HepG2 (cell line): ENCODE measurements around the gene BCL7A. TPM values are rescaled to one million over a fixed set of nuclear protein-coding genes. Genes with fewer than 3 reads are reported as not detected.

Experiments used
- ATAC-seq: fragments of 200-7000 bp; cut with Tn5 transposase; 3 replicates; pipeline ENCODE4 v1.9.1; 2020; ENCODE audit warnings: mild to moderate bottlenecking, moderate library complexity
- BruUV-seq: library from RNA; stranded (reverse); fragments of 400-500 nt; replicated peaks from 2 replicates; lab custom pipeline; 2021; lab: Mats Ljungman, UMichigan
- CTCF ChIA-PET: fragments of 300-600 bp; formaldehyde crosslinking; extraction: SDS; loops from one replicate; lab custom pipeline; 2021; ENCODE audit warnings: low total read pairs, inconsistent platforms, low intra/inter-chr PET ratio; lab: Yijun Ruan, JAX
- POLR2A ChIA-PET: fragments of 350-600 bp; sonication (Branson Sonifier 250); formaldehyde crosslinking; loops from one replicate; lab custom pipeline; 2020; ENCODE audit warnings: antibody characterized with exemption, inconsistent platforms; lab: Yijun Ruan, JAX
- DNase-seq: peaks from one replicate; pipeline ENCODE4 v3.0.0-alpha.2; 2015; ENCODE audit warnings: low spot score
- FAIRE-seq: peaks from 3 replicates; lab custom pipeline; 2011; peaks lifted over from hg19 to GRCh38; lab: Jason Lieb, UNC
- H2AFZ ChIP-seq: one replicate; pipeline ENCODE4 v1.6.1; 2011; ENCODE audit warnings: low read length, inconsistent platforms
- H3K27ac ChIP-seq: fragments of 300-600 bp; 3 replicates; pipeline ENCODE4 v1.8.0; 2011; ENCODE audit warnings: mixed run types, mild to moderate bottlenecking, mixed read lengths, low read length, inconsistent platforms; ENCODE audit not compliant: insufficient read depth; ENCODE audit errors: extremely low read length
- H3K27me3 ChIP-seq, 2 experiments: fragments of 200-600 bp in 1 of 2; 2 replicates in 1 of 2; 3 replicates in 1 of 2; pipeline versions ENCODE4 v1.6.0 to v1.8.0; 2011; ENCODE audit warnings: low read length in 2 of 2, mild to moderate bottlenecking in 2 of 2, moderate library complexity in 2 of 2, inconsistent platforms in 1 of 2; ENCODE audit not compliant: insufficient read depth in 2 of 2, control insufficient read depth in 1 of 2
- H3K36me3 ChIP-seq, 2 experiments: fragments of 200-600 bp in 1 of 2; replicated peaks in 1 of 2; 2 replicates in 1 of 2; 3 replicates in 1 of 2; pipeline versions ENCODE4 v1.5.1 to v1.8.0; 2011; ENCODE audit warnings: low read length in 2 of 2, inconsistent platforms in 1 of 2; ENCODE audit not compliant: insufficient read depth in 2 of 2, control insufficient read depth in 1 of 2
- H3K4me1 ChIP-seq: 2 replicates; pipeline ENCODE4 v1.5.1; 2012; ENCODE audit warnings: low read length, inconsistent platforms; ENCODE audit not compliant: insufficient read depth
- H3K4me2 ChIP-seq: 2 replicates; pipeline ENCODE4 v1.6.0; 2011; ENCODE audit warnings: low read depth, low read length, inconsistent platforms
- H3K4me3 ChIP-seq, 3 experiments: fragments of 200-600 bp in 1 of 3; sonication (generic), shearing (Covaris generic) in 1 of 3; replicated peaks in 1 of 3; 2 replicates each; pipeline ENCODE4 v1.5.1; 2011 to 2016; ENCODE audit warnings: low read length in 3 of 3, inconsistent platforms in 2 of 3, low read depth in 2 of 3, mild to moderate bottlenecking in 2 of 3, control low read depth in 1 of 3, mixed read lengths in 1 of 3; ENCODE audit not compliant: insufficient read depth in 1 of 3
- H3K79me2 ChIP-seq: one replicate; pipeline ENCODE4 v1.6.1; 2011; ENCODE audit warnings: low read length, inconsistent platforms; ENCODE audit not compliant: insufficient read depth
- H3K9ac ChIP-seq: 2 replicates; pipeline ENCODE4 v1.6.0; 2011; ENCODE audit warnings: mild to moderate bottlenecking, low read depth, low read length, inconsistent platforms; ENCODE audit not compliant: insufficient read depth
- H3K9me3 ChIP-seq: 2 replicates; pipeline ENCODE4 v1.5.1; 2012; ENCODE audit warnings: mild to moderate bottlenecking, low read length
- H4K20me1 ChIP-seq: 2 replicates; pipeline ENCODE4 v1.6.0; 2011; ENCODE audit warnings: inconsistent platforms, mild to moderate bottlenecking, low read length, moderate library complexity; ENCODE audit not compliant: insufficient read depth
- GTF2F1 ChIP-seq: fragments of 150-350 bp; IDR thresholded peaks from 2 replicates; pipeline ENCODE4 v1.6.1; 2014; ENCODE audit warnings: low read length
- HHEX ChIP-seq: IDR thresholded peaks from 2 replicates; pipeline ENCODE4 v1.6.1; 2016; ENCODE audit warnings: control low read depth
- RBAK ChIP-seq: sonication (generic); formaldehyde crosslinking; IDR thresholded peaks from 2 replicates; pipeline ENCODE4 v1.5.1; 2020; ENCODE audit warnings: mild to moderate bottlenecking, missing genetic modification reagents
- TBP ChIP-seq: sonication (generic); formaldehyde crosslinking; IDR thresholded peaks from 2 replicates; pipeline ENCODE4 v1.5.0; 2020; ENCODE audit warnings: missing genetic modification reagents
- TBX2 ChIP-seq: sonication (generic); formaldehyde crosslinking; IDR thresholded peaks from 2 replicates; pipeline ENCODE4 v1.5.0; 2020; ENCODE audit warnings: missing genetic modification reagents, mild to moderate bottlenecking, borderline replicate concordance
- TRAFD1 ChIP-seq: sonication (generic); formaldehyde crosslinking; IDR thresholded peaks from 2 replicates; pipeline ENCODE4 v1.5.1; 2020; ENCODE audit warnings: missing genetic modification reagents, mild to moderate bottlenecking, borderline replicate concordance
- ZNF343 ChIP-seq: sonication (generic); formaldehyde crosslinking; IDR thresholded peaks from 2 replicates; pipeline ENCODE4 v1.4.0; 2020; ENCODE audit warnings: mild to moderate bottlenecking, missing genetic modification reagents
- ZNF383 ChIP-seq: sonication (generic); formaldehyde crosslinking; IDR thresholded peaks from 2 replicates; pipeline ENCODE4 v1.4.0; 2020; ENCODE audit warnings: missing genetic modification reagents, mild to moderate bottlenecking, borderline replicate concordance
- ZNF605 ChIP-seq: sonication (generic); formaldehyde crosslinking; IDR thresholded peaks from 2 replicates; pipeline ENCODE4 v1.8.0; 2022; ENCODE audit warnings: mild to moderate bottlenecking, missing genetic modification reagents
- ZNF761 ChIP-seq: sonication (generic); formaldehyde crosslinking; conservative IDR thresholded peaks from 2 replicates; pipeline ENCODE4 v1.4.0; 2020; ENCODE audit warnings: mild to moderate bottlenecking, missing genetic modification reagents
- WGBS: methylation state at CpG from one replicate; pipeline ENCODE4 v1.1.6; 2017; ENCODE audit warnings: low lambda C conversion rate; 5-methylcytosine and 5-hydroxymethylcytosine counted together
- in situ Hi-C: cut with HindIII; loops from 2 replicates; pipeline ENCODE4 v1.10.0; 2017; ENCODE audit warnings: low pct_unique_long_range_greater_than_20kb; ENCODE audit not compliant: extremely low pct_ligation_motif_present
- intact Hi-C: fragments of 100-400 bp; cut with micrococcal nuclease; formaldehyde crosslinking; loops from one replicate; pipeline ENCODE4 v1.10.0; 2022; ENCODE audit not compliant: unreplicated experiment
- polyA plus RNA-seq, 8 experiments: library from polyadenylated mRNA; depleted of rRNA in 3 of 8; stranded (reverse) in 7 of 8; unstranded in 1 of 8; fragments of >200 nt; fragmentation: Illumina TruSeq in 4 of 8; extraction: Trizol in 4 of 8; gene quantifications; 2 replicates each; pipeline versions ENCODE4 v1.2.1 to v1.2.3, GENCODE V29; 2011 to 2016; ENCODE audit warnings: low read depth in 4 of 8, missing spikeins in 1 of 8, mixed read lengths in 1 of 8; ENCODE audit not compliant: insufficient read depth in 1 of 8
- total RNA-seq, 5 experiments: library from RNA; depleted of rRNA; stranded (reverse); fragments of >200 nt; fragmentation: Illumina TruSeq; extraction: Trizol; gene quantifications; 2 replicates each; pipeline ENCODE4 v1.2.3, GENCODE V29; 2016; ENCODE audit warnings: low read depth in 1 of 5
- TF ChIP-seq, protein P1 (sequence below): sonication (generic); formaldehyde crosslinking; IDR thresholded peaks from 2 replicates; pipeline ENCODE4 v1.4.0; 2020; ENCODE audit warnings: mild to moderate bottlenecking, missing genetic modification reagents
- TF ChIP-seq, protein P2 (sequence below): sonication (generic); formaldehyde crosslinking; IDR thresholded peaks from 2 replicates; pipeline ENCODE4 v1.8.1; 2022; ENCODE audit warnings: mild to moderate bottlenecking, missing genetic modification reagents
- TF ChIP-seq, protein P3 (sequence below), 2 experiments: sonication (generic) in 1 of 2; formaldehyde crosslinking in 1 of 2; IDR thresholded peaks; 2 replicates each; pipeline versions ENCODE4 v1.5.1 to v1.6.1; 2011 to 2020; ENCODE audit warnings: borderline replicate concordance in 1 of 2, low read depth in 1 of 2, low read length in 1 of 2, mild to moderate bottlenecking in 1 of 2, missing genetic modification reagents in 1 of 2, moderate library complexity in 1 of 2

The BCL7A gene
- total and polyA plus RNA-seq, 2 of the 13 experiments (the other 11 are each of a cell fraction or from before 2014, with no cell fraction given) = 4.1 to 6.2 TPM

DNA sequence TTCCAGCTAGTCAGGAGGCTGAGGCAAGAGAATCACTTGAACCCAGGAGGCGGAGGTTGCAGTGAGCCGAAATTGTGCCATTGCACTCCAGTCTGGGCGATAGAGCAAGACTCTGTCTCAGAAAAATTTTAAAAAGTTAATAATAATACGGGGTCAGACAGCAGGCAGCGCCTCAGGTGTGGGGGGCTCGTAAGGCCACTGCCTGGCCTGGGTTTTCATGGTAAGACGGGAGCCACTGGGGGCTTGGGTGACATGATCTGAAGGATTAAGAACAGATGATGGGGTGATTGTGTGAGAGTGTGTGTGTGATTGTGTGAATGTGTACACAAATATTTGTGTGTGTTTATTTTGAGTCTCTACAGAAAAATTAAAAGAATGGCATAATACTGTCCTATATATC, 23.6 kb downstream of the BCL7A start (continued):
- TF ChIP-seq, protein P1, sequence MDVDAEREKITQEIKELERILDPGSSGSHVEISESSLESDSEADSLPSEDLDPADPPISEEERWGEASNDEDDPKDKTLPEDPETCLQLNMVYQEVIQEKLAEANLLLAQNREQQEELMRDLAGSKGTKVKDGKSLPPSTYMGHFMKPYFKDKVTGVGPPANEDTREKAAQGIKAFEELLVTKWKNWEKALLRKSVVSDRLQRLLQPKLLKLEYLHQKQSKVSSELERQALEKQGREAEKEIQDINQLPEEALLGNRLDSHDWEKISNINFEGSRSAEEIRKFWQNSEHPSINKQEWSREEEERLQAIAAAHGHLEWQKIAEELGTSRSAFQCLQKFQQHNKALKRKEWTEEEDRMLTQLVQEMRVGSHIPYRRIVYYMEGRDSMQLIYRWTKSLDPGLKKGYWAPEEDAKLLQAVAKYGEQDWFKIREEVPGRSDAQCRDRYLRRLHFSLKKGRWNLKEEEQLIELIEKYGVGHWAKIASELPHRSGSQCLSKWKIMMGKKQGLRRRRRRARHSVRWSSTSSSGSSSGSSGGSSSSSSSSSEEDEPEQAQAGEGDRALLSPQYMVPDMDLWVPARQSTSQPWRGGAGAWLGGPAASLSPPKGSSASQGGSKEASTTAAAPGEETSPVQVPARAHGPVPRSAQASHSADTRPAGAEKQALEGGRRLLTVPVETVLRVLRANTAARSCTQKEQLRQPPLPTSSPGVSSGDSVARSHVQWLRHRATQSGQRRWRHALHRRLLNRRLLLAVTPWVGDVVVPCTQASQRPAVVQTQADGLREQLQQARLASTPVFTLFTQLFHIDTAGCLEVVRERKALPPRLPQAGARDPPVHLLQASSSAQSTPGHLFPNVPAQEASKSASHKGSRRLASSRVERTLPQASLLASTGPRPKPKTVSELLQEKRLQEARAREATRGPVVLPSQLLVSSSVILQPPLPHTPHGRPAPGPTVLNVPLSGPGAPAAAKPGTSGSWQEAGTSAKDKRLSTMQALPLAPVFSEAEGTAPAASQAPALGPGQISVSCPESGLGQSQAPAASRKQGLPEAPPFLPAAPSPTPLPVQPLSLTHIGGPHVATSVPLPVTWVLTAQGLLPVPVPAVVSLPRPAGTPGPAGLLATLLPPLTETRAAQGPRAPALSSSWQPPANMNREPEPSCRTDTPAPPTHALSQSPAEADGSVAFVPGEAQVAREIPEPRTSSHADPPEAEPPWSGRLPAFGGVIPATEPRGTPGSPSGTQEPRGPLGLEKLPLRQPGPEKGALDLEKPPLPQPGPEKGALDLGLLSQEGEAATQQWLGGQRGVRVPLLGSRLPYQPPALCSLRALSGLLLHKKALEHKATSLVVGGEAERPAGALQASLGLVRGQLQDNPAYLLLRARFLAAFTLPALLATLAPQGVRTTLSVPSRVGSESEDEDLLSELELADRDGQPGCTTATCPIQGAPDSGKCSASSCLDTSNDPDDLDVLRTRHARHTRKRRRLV (CRISPR knock-in tag) = no peak

DNA sequence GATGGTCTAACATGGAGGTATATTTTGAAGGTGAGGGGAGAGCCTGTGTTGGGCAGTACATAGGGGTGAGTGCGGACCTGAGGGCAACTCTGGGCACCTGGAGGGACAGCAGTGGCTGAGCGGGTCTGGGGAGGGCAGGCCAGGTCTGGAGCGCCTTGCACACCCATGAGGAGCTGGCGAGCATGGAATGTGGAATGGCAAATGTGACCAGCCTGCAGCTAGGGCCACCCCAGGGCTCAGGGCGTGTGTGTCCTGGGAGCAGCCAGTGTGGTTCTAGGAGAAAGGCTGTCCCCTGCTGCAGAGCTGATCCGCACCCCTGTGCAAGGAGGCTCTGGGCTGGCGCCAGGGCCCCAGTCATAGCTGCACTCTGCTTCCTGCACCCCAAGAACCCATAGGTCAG, 24.5 kb downstream of the BCL7A start:
- no peaks in the 10 kb centered on the region for H3K79me2 ChIP-seq
- H3K4me2 ChIP-seq = no peak overlapping the region
- H2AFZ ChIP-seq = no peak overlapping the region
- no peak overlapping the region for H3K9ac ChIP-seq
- BruUV-seq = no TSS peak
- no peaks in the 10 kb centered on the region; a peak in 1 of 5 replicates for H3K27me3 ChIP-seq
- 91% methylated on average over 5 of the region's 7 CpGs for whole genome bisulfite sequencing
- peaks cover 3 to 9% of the 10 kb centered on the region in 2 experiments; a peak in 4 of 5 replicates for H3K36me3 ChIP-seq
- CTCF ChIA-PET = no interaction called here
- POLR2A ChIA-PET = no interaction called here
- no peaks in the 10 kb centered on the region for H3K9me3 ChIP-seq
- H3K27ac ChIP-seq = no peak overlapping the region
- no peak overlapping the region for H3K4me3 ChIP-seq
- DNase-seq (no peak), ATAC-seq (no peak), FAIRE-seq (no peak)
- intact Hi-C loops (no loop called here), in situ Hi-C loops (no loop called here)
- H4K20me1 ChIP-seq = no peaks in the 10 kb centered on the region
- peaks cover 14% of the 10 kb centered on the region for H3K4me1 ChIP-seq
- TF ChIP-seq, protein P2, sequence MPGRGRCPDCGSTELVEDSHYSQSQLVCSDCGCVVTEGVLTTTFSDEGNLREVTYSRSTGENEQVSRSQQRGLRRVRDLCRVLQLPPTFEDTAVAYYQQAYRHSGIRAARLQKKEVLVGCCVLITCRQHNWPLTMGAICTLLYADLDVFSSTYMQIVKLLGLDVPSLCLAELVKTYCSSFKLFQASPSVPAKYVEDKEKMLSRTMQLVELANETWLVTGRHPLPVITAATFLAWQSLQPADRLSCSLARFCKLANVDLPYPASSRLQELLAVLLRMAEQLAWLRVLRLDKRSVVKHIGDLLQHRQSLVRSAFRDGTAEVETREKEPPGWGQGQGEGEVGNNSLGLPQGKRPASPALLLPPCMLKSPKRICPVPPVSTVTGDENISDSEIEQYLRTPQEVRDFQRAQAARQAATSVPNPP (CRISPR knock-in tag) = no peak
- TF ChIP-seq HHEX (no peak), ZNF343 (CRISPR knock-in tag) (no peak), ZNF761 (CRISPR knock-in tag) (no peak), TBX2 (CRISPR knock-in tag) (no peak), RBAK (CRISPR knock-in tag) (no peak), ZNF383 (CRISPR knock-in tag) (no peak), ZNF605 (CRISPR knock-in tag) (no peak), GTF2F1 (no peak), TRAFD1 (CRISPR knock-in tag) (no peak), TBP (CRISPR knock-in tag) (no peak)
- TF ChIP-seq, protein P3, sequence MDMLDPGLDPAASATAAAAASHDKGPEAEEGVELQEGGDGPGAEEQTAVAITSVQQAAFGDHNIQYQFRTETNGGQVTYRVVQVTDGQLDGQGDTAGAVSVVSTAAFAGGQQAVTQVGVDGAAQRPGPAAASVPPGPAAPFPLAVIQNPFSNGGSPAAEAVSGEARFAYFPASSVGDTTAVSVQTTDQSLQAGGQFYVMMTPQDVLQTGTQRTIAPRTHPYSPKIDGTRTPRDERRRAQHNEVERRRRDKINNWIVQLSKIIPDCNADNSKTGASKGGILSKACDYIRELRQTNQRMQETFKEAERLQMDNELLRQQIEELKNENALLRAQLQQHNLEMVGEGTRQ (IDR thresholded peaks at IDR 0.05; ENCODE audit: low read depth, low read length) = no peak
- TF ChIP-seq, protein P3 (CRISPR knock-in tag; IDR thresholded peaks at IDR 0.05; ENCODE audit: borderline replicate concordance) = no peak
